Stimulated activated CD8-positive, alpha-beta memory T cell treated with anti-CD3 and anti-CD28 coated beads, Interleukin-4, amount 100 ng/mL, for 1 hour (primary cell): Measurements from ENCODE around the gene NMNAT1.
"Not testable (repeated sequence)": the region's sequence is repeated elsewhere in the genome, so short reads cannot be mapped to it uniquely, and the experiment has no call there.

Source experiments
- DNase-seq, 2 donors: peaks; one replicate each; pipeline ENCODE4 v3.0.0-alpha.2; 2020; ENCODE audit warnings: low read depth in 2 of 2, low spot score in 1 of 2

The NMNAT1 gene

GRCh38 chr1:9942939-9943788 lies at the start of gene NMNAT1, which contains the start of gene LZIC:
TSS of gene NMNAT1 (plus strand) at chr1:9943475. CDS start at chr1:9972074, 28,599 bp downstream.
TSS of gene LZIC (minus strand) at chr1:9943391. CDS start at chr1:9936619, 6,772 bp downstream.
- peak; percentile 79 to 81 for DNase-seq

- no peak for DNase-seq
Observed at GRCh38 chr1:9894115-9894514, 49.2 kb upstream of the NMNAT1 start.

GRCh38 chr1:9900142-9901043 lies 42.9 kb upstream of the NMNAT1 start:
- DNase-seq = no peak

- DNase-seq = no peak
Observed at GRCh38 chr1:9901148-9902059, 41.9 kb upstream of the NMNAT1 start.

- no peak for DNase-seq
Observed at GRCh38 chr1:9902060-9902452, 41.2 kb upstream of the NMNAT1 start.

GRCh38 chr1:9903801-9904527 lies 39.3 kb upstream of the NMNAT1 start:
- no peak for DNase-seq

GRCh38 chr1:9904596-9904995 lies 38.7 kb upstream of the NMNAT1 start:
- DNase-seq = no peak

- DNase-seq = no peak
Observed at GRCh38 chr1:9905010-9905409, 38.3 kb upstream of the NMNAT1 start.

GRCh38 chr1:9906466-9906865 lies 36.8 kb upstream of the NMNAT1 start:
- DNase-seq = no peak

GRCh38 chr1:9907441-9907840 lies 35.8 kb upstream of the NMNAT1 start:
- DNase-seq = no peak

GRCh38 chr1:9908871-9909233 lies 34.4 kb upstream of the NMNAT1 start:
- DNase-seq = no peak

- DNase-seq = peak; percentile 0 to 9
Observed at GRCh38 chr1:9909234-9910046, 33.8 kb upstream of the NMNAT1 start.

GRCh38 chr1:9910076-9910422 lies 33.2 kb upstream of the NMNAT1 start, which contains the start of gene CTNNBIP1:
TSS of gene CTNNBIP1 (minus strand) at chr1:9910269. CDS start at chr1:9872064, 38,205 bp downstream.
- no peak for DNase-seq

GRCh38 chr1:9910423-9911178 lies 32.7 kb upstream of the NMNAT1 start:
- peak; percentile 100 for DNase-seq

GRCh38 chr1:9912264-9912936 lies 30.9 kb upstream of the NMNAT1 start:
- no peak for DNase-seq

- DNase-seq = no peak
Observed at GRCh38 chr1:9914610-9914937, 28.7 kb upstream of the NMNAT1 start.

- no peak for DNase-seq
Observed at GRCh38 chr1:9916452-9916851, 26.8 kb upstream of the NMNAT1 start.

- DNase-seq = not testable (repeated sequence)
Observed at GRCh38 chr1:9917495-9917894, 25.8 kb upstream of the NMNAT1 start.
